CD14-positive monocyte (primary cell): ENCODE measurements around the gene TMEM212. TPM values are rescaled to one million over a fixed set of nuclear protein-coding genes. Genes with fewer than 3 reads are reported as not detected.

Source experiments
- DNase-seq, 3 donors: peaks; one replicate each; pipeline ENCODE4 v3.0.0-alpha.2; 2011 to 2022
- H2AFZ ChIP-seq: 2 replicates; pipeline ENCODE4 v1.6.0; 2012; ENCODE audit warnings: mild to moderate bottlenecking, low read depth, low read length, inconsistent platforms; ENCODE audit not compliant: insufficient read depth, poor library complexity, severe bottlenecking
- H3K27ac ChIP-seq, 2 donors: 1 replicate in 1 of 2; 2 replicates in 1 of 2; pipeline ENCODE4 v1.5.1; 2012 to 2013; ENCODE audit warnings: low read length in 2 of 2, control low read depth in 1 of 2, inconsistent platforms in 1 of 2, low read depth in 1 of 2, mild to moderate bottlenecking in 1 of 2
- H3K27me3 ChIP-seq, 2 donors: one replicate each; pipeline versions ENCODE4 v1.6.0 to v1.6.1; 2011 to 2013; ENCODE audit warnings: low read length in 2 of 2; ENCODE audit not compliant: control insufficient read depth in 2 of 2, insufficient read depth in 2 of 2
- H3K36me3 ChIP-seq, 2 donors: replicated peaks in 1 of 2; 1 replicate in 1 of 2; 2 replicates in 1 of 2; pipeline versions ENCODE4 v1.5.1 to v1.6.1; 2012 to 2013; ENCODE audit warnings: low read length in 2 of 2, control low read depth in 1 of 2, inconsistent platforms in 1 of 2, mild to moderate bottlenecking in 1 of 2; ENCODE audit not compliant: insufficient read depth in 2 of 2, control insufficient read depth in 1 of 2
- H3K4me1 ChIP-seq, 2 donors: 1 replicate in 1 of 2; 2 replicates in 1 of 2; pipeline versions ENCODE4 v1.5.1 to v1.6.1; 2012 to 2013; ENCODE audit warnings: low read length in 2 of 2, control low read depth in 1 of 2, inconsistent platforms in 1 of 2, mild to moderate bottlenecking in 1 of 2, moderate library complexity in 1 of 2; ENCODE audit not compliant: insufficient read depth in 2 of 2, control insufficient read depth in 1 of 2
- H3K4me2 ChIP-seq: replicated peaks from 2 replicates; pipeline ENCODE3; 2012; ENCODE audit warnings: low read length, moderate library complexity, mild to moderate bottlenecking; ENCODE audit not compliant: poor library complexity, severe bottlenecking; ENCODE audit errors: extremely low read depth
- H3K4me3 ChIP-seq, 3 experiments: fragments of 200-600 bp in 1 of 3; sonication (generic) in 1 of 3; replicated peaks in 1 of 3; 1 replicate in 2 of 3; 2 replicates in 1 of 3; pipeline ENCODE4 v1.5.1; 2011 to 2013; ENCODE audit warnings: low read length in 3 of 3, mild to moderate bottlenecking in 3 of 3, control low read depth in 2 of 3, low read depth in 2 of 3, inconsistent platforms in 1 of 3, moderate library complexity in 1 of 3
- H3K79me2 ChIP-seq: 2 replicates; pipeline ENCODE4 v1.6.0; 2012; ENCODE audit warnings: mild to moderate bottlenecking, control low read depth, inconsistent platforms, low read length, moderate library complexity; ENCODE audit not compliant: insufficient read depth
- H3K9ac ChIP-seq: 2 replicates; pipeline ENCODE4 v1.6.0; 2017; ENCODE audit warnings: low read length, mild to moderate bottlenecking; ENCODE audit not compliant: insufficient read depth, poor library complexity, severe bottlenecking
- H3K9me3 ChIP-seq, 2 donors: replicated peaks in 1 of 2; 1 replicate in 1 of 2; 2 replicates in 1 of 2; pipeline versions ENCODE4 v1.5.1 to v1.6.1; 2012 to 2013; ENCODE audit warnings: low read length in 2 of 2, control low read depth in 1 of 2; ENCODE audit not compliant: control insufficient read depth in 1 of 2, insufficient read depth in 1 of 2
- H4K20me1 ChIP-seq: 2 replicates; pipeline ENCODE4 v1.6.0; 2012; ENCODE audit warnings: mild to moderate bottlenecking, low read length, control low read depth, moderate library complexity; ENCODE audit not compliant: insufficient read depth
- H3K27ac Mint-ChIP-seq, 7 donors: one replicate each; pipeline ENCODE4 v1.8.0; 2020; ENCODE audit warnings: mild to moderate bottlenecking in 7 of 7, mixed read lengths in 7 of 7, moderate library complexity in 6 of 7, inconsistent platforms in 2 of 7
- H3K27me3 Mint-ChIP-seq, 3 donors: one replicate each; pipeline ENCODE4 v1.8.0; 2021 to 2022; ENCODE audit warnings: low read depth in 3 of 3, mild to moderate bottlenecking in 3 of 3, mixed read lengths in 3 of 3, moderate library complexity in 3 of 3, inconsistent platforms in 1 of 3
- H3K36me3 Mint-ChIP-seq, 2 donors: one replicate each; pipeline ENCODE4 v1.8.0; 2020; ENCODE audit warnings: mixed read lengths in 2 of 2, inconsistent platforms in 1 of 2, mild to moderate bottlenecking in 1 of 2
- H3K4me1 Mint-ChIP-seq: one replicate; pipeline ENCODE4 v1.8.0; 2020; ENCODE audit warnings: mild to moderate bottlenecking, mixed read lengths
- H3K4me3 Mint-ChIP-seq, 2 donors: one replicate each; pipeline ENCODE4 v1.8.0; 2020; ENCODE audit warnings: mild to moderate bottlenecking in 2 of 2, mixed read lengths in 2 of 2, moderate library complexity in 1 of 2
- H3K9me3 Mint-ChIP-seq, 7 donors: one replicate each; pipeline ENCODE4 v1.8.0; 2020 to 2022; ENCODE audit warnings: mixed read lengths in 7 of 7, mild to moderate bottlenecking in 6 of 7, moderate library complexity in 6 of 7, inconsistent platforms in 2 of 7
- WGBS: methylation state at CpG from one replicate; pipeline ENCODE4 v1.1.5; 2013; ENCODE audit warnings: missing lambda C conversion rate; ENCODE audit not compliant: insufficient coverage; 5-methylcytosine and 5-hydroxymethylcytosine counted together
- intact Hi-C, 2 donors: fragments of 100-400 bp; cut with micrococcal nuclease; formaldehyde crosslinking; loops; one replicate each; pipeline versions ENCODE4 v1.15.0 to v1.15.1; 2023
- polyA plus RNA-seq, 3 donors: library from polyadenylated mRNA; depleted of rRNA in 1 of 3; unstranded in 2 of 3; stranded (reverse) in 1 of 3; fragments of 300-500 nt in 2 of 3; fragments of >200 nt in 1 of 3; fragmentation: Illumina TruSeq in 2 of 3; gene quantifications; 1 replicate in 2 of 3; 2 replicates in 1 of 3; pipeline ENCODE4 v1.2.3, GENCODE V29; 2012 to 2021
- TF ChIP-seq, protein P1 (sequence below): fragments of 200-600 bp; IDR thresholded peaks from one replicate; pipeline ENCODE4 v1.8.0; 2022; ENCODE audit warnings: antibody characterized with exemption, mild to moderate bottlenecking

Gene TMEM212
- polyA plus RNA-seq, 3 donors = not detected

DNA sequence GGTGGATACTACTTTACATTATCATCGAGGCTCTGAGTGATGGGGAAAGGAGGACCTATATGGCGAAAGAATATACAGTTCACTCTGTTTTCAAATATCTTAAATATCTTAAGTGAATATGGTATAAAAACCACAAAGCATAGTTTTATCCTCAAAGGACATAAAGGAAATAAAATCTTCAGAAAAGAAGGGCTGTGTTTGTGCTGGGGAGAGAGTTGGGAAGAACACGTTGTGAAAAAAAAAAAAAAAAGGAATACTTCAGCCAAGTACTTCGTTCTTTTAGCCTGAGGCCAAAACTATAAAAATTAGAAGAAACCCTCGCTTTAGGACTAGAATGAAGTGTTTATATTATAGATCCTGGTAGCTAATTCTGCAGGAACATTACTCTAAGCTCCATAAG lies 10.2 kb upstream of the TMEM212 start:
- WGBS = 80% methylated on average over 1 of the region's 5 CpGs
- no peak overlapping the region for H3K4me3 Mint-ChIP-seq

DNA sequence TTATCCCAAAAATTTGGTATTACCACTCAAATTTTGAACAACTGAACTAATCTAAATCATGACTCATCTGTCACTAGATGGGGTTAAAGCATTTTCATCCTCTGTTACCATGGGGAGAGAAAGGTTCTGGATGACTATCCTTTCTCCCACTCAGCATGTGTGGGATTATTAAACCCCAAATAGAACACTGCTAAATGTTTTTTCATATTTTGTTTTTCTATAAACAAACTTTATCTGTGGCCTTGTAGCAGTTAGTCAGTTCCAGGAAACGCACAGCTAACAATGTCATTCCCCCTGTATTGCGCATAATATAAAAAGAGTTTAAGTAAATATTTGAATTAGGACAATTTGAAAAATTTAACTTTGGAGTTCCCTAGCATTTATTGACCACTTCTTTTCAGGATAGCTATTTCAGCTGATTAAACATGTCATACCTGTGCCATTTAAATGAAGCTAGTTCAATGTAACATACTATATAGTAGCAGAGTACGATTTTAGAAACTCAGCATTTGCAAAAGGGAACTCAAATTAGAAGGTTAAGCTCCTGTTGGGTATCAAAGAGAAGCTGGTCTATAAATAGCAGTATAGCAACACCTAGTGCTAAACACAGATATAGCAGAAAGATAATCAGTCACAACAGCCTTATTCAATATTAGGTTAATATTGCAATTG lies 9.2 kb upstream of the TMEM212 start:
- no peak overlapping the region for H3K27ac Mint-ChIP-seq
- peaks cover 0 to 3% (median 0%) of the 10 kb centered on the region in 7 donors for H3K9me3 Mint-ChIP-seq
- Histone ChIP-seq H3K9ac (no peak overlapping the region), H3K79me2 (no peaks in the 10 kb centered on the region), H4K20me1 (no peaks in the 10 kb centered on the region), H3K4me3 (no peak overlapping the region), H3K4me1 (peaks cover 36 to 45% of the 10 kb centered on the region in 2 donors), H3K36me3 (no peaks in the 10 kb centered on the region), H3K9me3 (no peaks in the 10 kb centered on the region), H3K4me2 (no peak overlapping the region), H3K27ac (no peak overlapping the region), H3K27me3 (no peaks in the 10 kb centered on the region), H2AFZ (no peak overlapping the region)
- DNase-seq = peak; percentile 19 to 59 (median 52)
- peaks cover 0 to 1% (median 0%) of the 10 kb centered on the region in 3 donors for H3K27me3 Mint-ChIP-seq
- WGBS = no CpG with 5 or more reads among the region's 3 CpGs
- intact Hi-C loops = loop anchor here in 1 of 2 donors (10.0 kb wide), 1 partner anchor 189 kb away; no protein-coding TSS in a partner anchor
- TF ChIP-seq, protein P1, sequence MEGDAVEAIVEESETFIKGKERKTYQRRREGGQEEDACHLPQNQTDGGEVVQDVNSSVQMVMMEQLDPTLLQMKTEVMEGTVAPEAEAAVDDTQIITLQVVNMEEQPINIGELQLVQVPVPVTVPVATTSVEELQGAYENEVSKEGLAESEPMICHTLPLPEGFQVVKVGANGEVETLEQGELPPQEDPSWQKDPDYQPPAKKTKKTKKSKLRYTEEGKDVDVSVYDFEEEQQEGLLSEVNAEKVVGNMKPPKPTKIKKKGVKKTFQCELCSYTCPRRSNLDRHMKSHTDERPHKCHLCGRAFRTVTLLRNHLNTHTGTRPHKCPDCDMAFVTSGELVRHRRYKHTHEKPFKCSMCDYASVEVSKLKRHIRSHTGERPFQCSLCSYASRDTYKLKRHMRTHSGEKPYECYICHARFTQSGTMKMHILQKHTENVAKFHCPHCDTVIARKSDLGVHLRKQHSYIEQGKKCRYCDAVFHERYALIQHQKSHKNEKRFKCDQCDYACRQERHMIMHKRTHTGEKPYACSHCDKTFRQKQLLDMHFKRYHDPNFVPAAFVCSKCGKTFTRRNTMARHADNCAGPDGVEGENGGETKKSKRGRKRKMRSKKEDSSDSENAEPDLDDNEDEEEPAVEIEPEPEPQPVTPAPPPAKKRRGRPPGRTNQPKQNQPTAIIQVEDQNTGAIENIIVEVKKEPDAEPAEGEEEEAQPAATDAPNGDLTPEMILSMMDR = peak; percentile 70
- no peaks in the 10 kb centered on the region for H3K36me3 Mint-ChIP-seq
- H3K4me3 Mint-ChIP-seq = no peak overlapping the region
- H3K4me1 Mint-ChIP-seq = peaks cover 44% of the 10 kb centered on the region

More for the DNA sequence above, 10.2 kb upstream of the TMEM212 start:
- no peak overlapping the region for H2AFZ ChIP-seq
- Mint-ChIP-seq H3K9me3 (no peaks in the 10 kb centered on the region), H3K4me1 (peaks cover 45% of the 10 kb centered on the region), H3K27me3 (peaks cover 0 to 1% (median under 1%) of the 10 kb centered on the region in 3 donors), H3K27ac (peak overlapping the region in 1 of 7 donors; percentile 7), H3K36me3 (no peaks in the 10 kb centered on the region)
- no peak overlapping the region for H3K4me2 ChIP-seq
- H3K79me2 ChIP-seq = no peaks in the 10 kb centered on the region
- no peaks in the 10 kb centered on the region for H3K9me3 ChIP-seq
- no peaks in the 10 kb centered on the region for H4K20me1 ChIP-seq
- no peak for DNase-seq
- no peak overlapping the region for H3K4me3 ChIP-seq
- H3K36me3 ChIP-seq = no peaks in the 10 kb centered on the region
- H3K27ac ChIP-seq = no peak overlapping the region
- TF ChIP-seq, protein P1 = no peak
- intact Hi-C loops = loop anchor here in 1 of 2 donors (10.0 kb wide), 1 partner anchor 188 kb away; no protein-coding TSS in a partner anchor
- peaks cover 36 to 45% of the 10 kb centered on the region in 2 donors for H3K4me1 ChIP-seq
- no peaks in the 10 kb centered on the region for H3K27me3 ChIP-seq
- H3K9ac ChIP-seq = no peak overlapping the region
